ENCODE measurements around the gene ZNF530. TPM values are rescaled to one million over a fixed set of nuclear protein-coding genes. Genes with fewer than 3 reads are reported as not detected.
A peak's percentile ranks its signal among the peaks of the same experiment; 100 is the strongest.

The ZNF530 gene
- polyA plus RNA-seq, 3 donors = 0.72 to 1.3 (median 0.84) TPM

DNA sequence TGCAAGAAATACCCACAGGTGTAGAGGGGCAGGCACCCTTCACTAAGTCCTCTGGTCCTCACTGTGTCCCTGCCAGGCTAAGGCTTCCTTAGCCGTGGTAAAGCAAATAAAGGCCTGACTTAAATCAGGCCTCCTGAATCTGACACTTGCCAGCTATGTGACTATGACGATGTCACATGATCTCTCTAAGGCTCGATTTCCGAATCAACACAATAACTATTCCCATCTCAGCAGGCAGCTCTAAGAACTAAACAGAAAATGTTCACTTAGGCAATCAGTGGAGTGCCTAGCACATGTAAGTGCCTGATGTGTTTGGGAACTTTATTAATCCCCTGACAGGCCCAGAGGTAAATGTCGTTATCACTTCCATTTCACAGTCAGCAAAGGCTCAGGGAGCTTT lies 42.0 kb upstream of the ZNF530 start:
- TF ChIP-seq, protein P1, sequence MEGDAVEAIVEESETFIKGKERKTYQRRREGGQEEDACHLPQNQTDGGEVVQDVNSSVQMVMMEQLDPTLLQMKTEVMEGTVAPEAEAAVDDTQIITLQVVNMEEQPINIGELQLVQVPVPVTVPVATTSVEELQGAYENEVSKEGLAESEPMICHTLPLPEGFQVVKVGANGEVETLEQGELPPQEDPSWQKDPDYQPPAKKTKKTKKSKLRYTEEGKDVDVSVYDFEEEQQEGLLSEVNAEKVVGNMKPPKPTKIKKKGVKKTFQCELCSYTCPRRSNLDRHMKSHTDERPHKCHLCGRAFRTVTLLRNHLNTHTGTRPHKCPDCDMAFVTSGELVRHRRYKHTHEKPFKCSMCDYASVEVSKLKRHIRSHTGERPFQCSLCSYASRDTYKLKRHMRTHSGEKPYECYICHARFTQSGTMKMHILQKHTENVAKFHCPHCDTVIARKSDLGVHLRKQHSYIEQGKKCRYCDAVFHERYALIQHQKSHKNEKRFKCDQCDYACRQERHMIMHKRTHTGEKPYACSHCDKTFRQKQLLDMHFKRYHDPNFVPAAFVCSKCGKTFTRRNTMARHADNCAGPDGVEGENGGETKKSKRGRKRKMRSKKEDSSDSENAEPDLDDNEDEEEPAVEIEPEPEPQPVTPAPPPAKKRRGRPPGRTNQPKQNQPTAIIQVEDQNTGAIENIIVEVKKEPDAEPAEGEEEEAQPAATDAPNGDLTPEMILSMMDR (IDR thresholded peaks at IDR 0.05) = no peak
- Histone ChIP-seq H4K20me1 (ENCODE audit: insufficient read depth, low read length) (no peaks in the 10 kb centered on the region), H2AFZ (ENCODE audit: insufficient read depth, low read depth, low read length, poor library complexity, severe bottlenecking) (no peak overlapping the region), H3K4me3 (replicated peaks in 1 of 3; ENCODE audit: low read depth in 2 of 3, low read length in 3 of 3) (no peak overlapping the region), H3K27me3 (ENCODE audit: control insufficient read depth in 2 of 2, insufficient read depth in 2 of 2, low read length in 2 of 2) (no peaks in the 10 kb centered on the region), H3K9ac (ENCODE audit: insufficient read depth, low read length, poor library complexity, severe bottlenecking) (no peak overlapping the region), H3K9me3 (replicated peaks in 1 of 2; ENCODE audit: control insufficient read depth in 1 of 2, insufficient read depth in 1 of 2, low read length in 2 of 2) (peaks cover 47 to 67% of the 10 kb centered on the region in 2 donors), H3K79me2 (ENCODE audit: insufficient read depth, low read length) (peaks cover 11% of the 10 kb centered on the region), H3K27ac (ENCODE audit: low read depth in 1 of 2, low read length in 2 of 2) (no peak overlapping the region), H3K4me2 (replicated peaks; ENCODE audit: extremely low read depth, low read length, poor library complexity, severe bottlenecking) (no peak overlapping the region), H3K36me3 (replicated peaks in 1 of 2; ENCODE audit: control insufficient read depth in 1 of 2, insufficient read depth in 2 of 2, low read length in 2 of 2) (peaks cover 7 to 39% of the 10 kb centered on the region in 2 donors), H3K4me1 (ENCODE audit: control insufficient read depth in 1 of 2, insufficient read depth in 2 of 2, low read length in 2 of 2) (peaks cover 16 to 20% of the 10 kb centered on the region in 2 donors)
- no peak for DNase-seq
- intact Hi-C loops (cut with micrococcal nuclease) = no loop called here
- Mint-ChIP-seq H3K27ac (no peak overlapping the region), H3K4me3 (no peak overlapping the region), H3K9me3 (peaks cover 58 to 80% (median 69%) of the 10 kb centered on the region in 7 donors), H3K4me1 (peaks cover 21% of the 10 kb centered on the region), H3K36me3 (peaks cover 38 to 49% of the 10 kb centered on the region in 2 donors), H3K27me3 (ENCODE audit: low read depth in 3 of 3) (peaks cover 0 to 8% (median 3%) of the 10 kb centered on the region in 3 donors)
- 90% methylated on average over 1 of the region's 5 CpGs for WGBS (ENCODE audit: insufficient coverage)

DNA sequence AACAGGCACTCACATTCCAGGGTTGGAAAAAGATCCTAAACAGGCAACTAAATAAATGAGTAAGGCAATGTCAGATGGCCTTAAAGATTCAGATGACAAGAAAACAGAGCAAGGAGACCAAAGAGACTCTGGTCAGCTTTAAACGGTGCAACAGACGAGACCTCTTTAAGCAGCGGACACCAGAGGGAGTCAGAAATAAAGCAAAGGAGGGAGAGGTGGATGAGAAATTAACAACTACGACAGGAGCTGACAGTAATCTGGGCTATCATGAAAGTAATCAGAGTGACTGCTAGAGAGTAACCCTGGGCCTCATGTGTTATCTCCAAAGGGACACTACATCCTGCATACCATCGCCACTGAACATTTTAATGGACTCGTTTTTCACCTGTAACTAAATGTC lies 41.2 kb upstream of the ZNF530 start:
- peaks cover 21% of the 10 kb centered on the region for H3K4me1 Mint-ChIP-seq
- Histone ChIP-seq H3K27ac (ENCODE audit: low read depth in 1 of 2, low read length in 2 of 2) (no peak overlapping the region), H3K36me3 (replicated peaks in 1 of 2; ENCODE audit: control insufficient read depth in 1 of 2, insufficient read depth in 2 of 2, low read length in 2 of 2) (peaks cover 7 to 30% of the 10 kb centered on the region in 2 donors), H3K4me1 (ENCODE audit: control insufficient read depth in 1 of 2, insufficient read depth in 2 of 2, low read length in 2 of 2) (peaks cover 16 to 20% of the 10 kb centered on the region in 2 donors), H3K4me2 (replicated peaks; ENCODE audit: extremely low read depth, low read length, poor library complexity, severe bottlenecking) (peak overlapping the region; percentile 95), H3K27me3 (ENCODE audit: control insufficient read depth in 2 of 2, insufficient read depth in 2 of 2, low read length in 2 of 2) (no peaks in the 10 kb centered on the region), H4K20me1 (ENCODE audit: insufficient read depth, low read length) (no peaks in the 10 kb centered on the region), H3K4me3 (replicated peaks in 1 of 3; ENCODE audit: low read depth in 2 of 3, low read length in 3 of 3) (peak overlapping the region in 1 of 3 experiments; percentile 86), H3K9me3 (replicated peaks in 1 of 2; ENCODE audit: control insufficient read depth in 1 of 2, insufficient read depth in 1 of 2, low read length in 2 of 2) (peaks cover 45 to 67% of the 10 kb centered on the region in 2 donors), H2AFZ (ENCODE audit: insufficient read depth, low read depth, low read length, poor library complexity, severe bottlenecking) (peak overlapping the region; percentile 95), H3K79me2 (ENCODE audit: insufficient read depth, low read length) (peaks cover 11% of the 10 kb centered on the region), H3K9ac (ENCODE audit: insufficient read depth, low read length, poor library complexity, severe bottlenecking) (peak overlapping the region; percentile 82)
- no peak overlapping the region for H3K27ac Mint-ChIP-seq
- H3K9me3 Mint-ChIP-seq = peaks cover 56 to 80% (median 69%) of the 10 kb centered on the region in 7 donors
- WGBS (ENCODE audit: insufficient coverage) = 32% methylated on average over 6 of the region's 6 CpGs
- intact Hi-C loops (cut with micrococcal nuclease) = no loop called here
- peaks cover 0 to 8% (median 3%) of the 10 kb centered on the region in 3 donors for H3K27me3 Mint-ChIP-seq (ENCODE audit: low read depth in 3 of 3)
- no peak for DNase-seq
- H3K4me3 Mint-ChIP-seq = peak overlapping the region; percentile 91 to 95
- H3K36me3 Mint-ChIP-seq = peaks cover 31 to 40% of the 10 kb centered on the region in 2 donors
- TF ChIP-seq, protein P1 (IDR thresholded peaks at IDR 0.05) = no peak

Data from CD14-positive monocyte (primary cell).